HG02798 (cell line): Measurements from ENCODE around the gene PIH1D1.
"Not testable (repeated sequence)": the region's sequence is repeated elsewhere in the genome, so short reads cannot be mapped to it uniquely, and the experiment has no call there.

Experiments used
- ATAC-seq: cut with Tn5 transposase; IDR thresholded peaks from one replicate; pipeline ENCODE4 v1.9.1; 2021; ENCODE audit warnings: mild to moderate bottlenecking; ENCODE audit not compliant: unreplicated experiment, poor library complexity

Gene PIH1D1

DNA sequence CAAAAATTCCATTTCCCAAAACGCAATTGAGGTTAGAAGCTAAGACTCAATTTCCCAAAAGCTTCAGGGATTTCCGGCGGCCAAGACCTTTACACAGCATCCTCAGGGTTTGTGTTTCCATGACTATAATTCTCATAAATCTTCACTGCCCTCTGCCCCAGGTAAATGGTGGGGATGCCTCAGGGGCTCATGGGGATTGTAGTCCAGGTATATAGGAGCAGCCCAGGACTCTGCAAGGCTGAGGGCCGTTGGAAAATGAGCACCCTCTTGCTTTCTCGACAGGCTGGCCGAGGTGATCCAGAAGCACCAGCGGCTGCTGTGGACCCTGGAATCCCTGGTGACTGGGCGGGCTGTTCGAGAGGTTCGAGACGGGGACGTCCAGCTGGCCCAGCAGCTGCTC lies 7.8 kb upstream of the PIH1D1 start:
- no peak for ATAC-seq

DNA sequence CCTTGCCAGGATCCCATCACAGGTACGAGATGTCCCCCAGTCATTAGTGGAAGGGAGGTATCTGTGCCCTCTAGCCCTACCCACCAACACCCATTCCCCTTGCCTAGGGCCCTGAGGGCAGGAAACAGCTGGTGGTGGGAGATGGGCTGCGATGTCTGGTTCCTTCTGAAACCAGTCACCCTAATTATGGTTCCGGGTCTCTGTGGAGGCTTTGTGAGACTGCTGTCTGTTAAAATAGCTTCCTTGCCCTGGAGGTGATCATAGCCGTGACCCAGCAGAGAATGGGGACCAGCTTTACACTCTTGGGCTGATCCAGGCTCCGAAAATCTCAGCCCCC lies 6.9 kb upstream of the PIH1D1 start:
- ATAC-seq, result no peak

DNA sequence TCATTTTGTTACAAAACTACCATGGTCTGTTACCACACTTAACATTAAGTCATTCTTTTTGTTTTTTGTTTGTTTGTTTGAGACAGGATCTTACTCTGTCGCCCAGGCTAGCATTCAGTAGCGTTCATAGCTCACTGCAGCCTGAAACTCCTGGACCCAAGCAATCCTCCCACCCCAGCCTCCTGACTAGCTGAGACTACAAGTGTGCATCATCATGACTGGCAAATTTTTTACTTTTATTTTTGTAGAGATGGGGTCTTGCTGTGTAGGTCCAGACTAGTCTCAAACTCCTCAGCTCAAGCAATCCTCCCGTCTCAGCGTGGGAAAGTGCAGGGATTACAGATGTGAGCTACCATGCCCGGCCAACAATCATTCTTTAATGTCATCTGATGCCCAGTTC lies 4.7 kb upstream of the PIH1D1 start:
- no peak for ATAC-seq

DNA sequence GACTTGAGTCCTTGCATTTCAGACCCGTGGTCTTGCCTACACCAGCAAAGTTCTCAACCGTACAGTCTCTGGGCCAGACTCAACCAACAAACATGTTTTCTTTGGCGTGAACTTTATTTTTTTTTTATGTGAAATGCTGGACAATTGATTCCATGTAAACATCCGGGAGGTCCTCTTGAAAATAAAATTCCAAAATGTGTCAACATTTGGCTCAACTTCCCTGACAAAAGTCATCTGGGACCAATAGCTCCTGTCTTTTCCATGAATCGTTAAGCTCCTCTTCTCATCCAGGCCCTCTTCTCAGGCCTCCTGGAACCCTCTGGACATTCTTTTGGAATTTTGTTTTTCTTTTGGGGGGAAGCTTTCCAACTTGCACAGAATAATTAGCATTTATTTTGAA lies 4.2 kb upstream of the PIH1D1 start:
- no peak for ATAC-seq

DNA sequence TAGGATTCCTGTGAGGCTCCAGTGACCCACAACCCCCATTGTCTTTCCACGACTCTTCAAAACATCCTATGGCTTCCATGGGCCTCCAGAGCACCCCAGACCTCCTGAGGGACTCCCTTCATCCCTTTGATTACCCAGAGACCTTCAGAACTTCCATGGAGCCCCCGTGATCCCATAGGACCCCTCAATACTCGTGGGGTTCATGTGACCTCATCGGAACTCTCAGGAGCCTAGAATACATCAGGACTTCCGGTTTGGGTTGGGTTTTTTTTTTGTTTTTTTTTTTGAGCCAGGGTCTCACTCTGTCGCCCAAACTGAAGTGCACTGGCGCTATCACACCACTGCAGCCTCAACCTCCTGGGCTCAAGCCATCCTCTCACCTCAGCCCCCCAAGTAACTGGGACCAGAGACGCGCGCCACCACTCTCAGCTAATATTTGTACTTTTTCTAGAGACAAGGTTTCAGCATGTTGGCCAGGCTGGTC lies 2.2 kb upstream of the PIH1D1 start:
- ATAC-seq, result no peak

DNA sequence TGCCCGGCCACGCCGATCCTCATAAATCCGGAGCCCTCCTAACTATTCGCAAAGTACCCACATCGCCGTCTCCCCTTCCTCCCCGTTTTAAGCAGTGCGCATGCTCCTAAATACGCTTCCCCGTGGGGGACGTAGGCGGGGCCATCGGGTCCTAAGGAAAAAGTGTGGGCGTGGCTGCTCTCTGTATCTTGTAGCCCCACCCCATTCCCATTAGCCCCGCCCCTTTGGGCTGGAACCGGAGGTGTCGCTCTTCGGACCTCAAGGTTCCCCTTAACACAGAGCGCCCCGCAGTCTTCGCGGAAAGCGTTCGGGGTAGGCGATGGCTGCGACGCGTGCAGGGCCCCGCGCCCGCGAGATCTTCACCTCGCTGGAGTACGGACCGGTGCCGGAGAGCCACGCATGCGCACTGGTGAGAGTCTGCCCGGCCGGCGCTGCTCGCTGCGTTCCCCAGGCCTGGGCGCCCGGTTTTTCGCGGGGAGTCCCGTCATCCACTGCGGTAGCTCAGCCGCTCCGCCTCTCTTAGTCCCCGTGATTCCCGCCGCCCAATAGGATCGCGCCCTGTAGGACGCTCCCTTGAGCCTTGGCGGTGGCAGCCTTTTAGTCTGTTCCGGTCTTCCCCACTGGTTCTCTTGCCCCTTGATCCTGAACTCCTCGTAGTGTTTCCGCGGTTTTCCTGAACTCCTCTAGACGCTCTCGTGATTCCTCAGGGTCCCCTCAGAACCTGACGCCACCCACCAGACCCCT lies 1.6 kb upstream of the PIH1D1 start, which contains the start of gene ALDH16A1:
Gene ALDH16A1 (plus strand): TSS at position 213 of the 744 bp plus-strand sequence. CDS start 107 bp downstream, at position 320.
- ATAC-seq, result peak; percentile 83

DNA sequence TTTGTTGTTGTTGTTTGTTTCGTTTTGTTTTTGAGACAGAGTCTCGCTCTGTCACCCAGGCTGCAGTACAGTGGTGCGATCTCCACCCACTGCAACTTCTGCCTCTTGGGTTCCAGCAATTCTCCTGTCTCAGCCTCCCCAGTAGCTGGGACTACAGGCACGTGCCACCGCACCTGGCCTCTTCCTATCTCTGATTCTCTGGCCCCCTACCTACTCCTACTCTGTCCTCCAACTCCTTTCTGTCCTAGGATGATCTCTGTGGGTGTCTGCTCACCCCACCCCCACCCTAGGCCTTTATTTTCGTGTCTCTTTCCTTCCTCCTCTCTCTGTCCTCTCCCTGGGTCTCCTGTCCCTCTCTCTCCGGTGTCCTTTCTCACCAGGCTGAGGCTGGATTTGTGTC lies 1.2 kb downstream of the PIH1D1 start:
- no peak for ATAC-seq

DNA sequence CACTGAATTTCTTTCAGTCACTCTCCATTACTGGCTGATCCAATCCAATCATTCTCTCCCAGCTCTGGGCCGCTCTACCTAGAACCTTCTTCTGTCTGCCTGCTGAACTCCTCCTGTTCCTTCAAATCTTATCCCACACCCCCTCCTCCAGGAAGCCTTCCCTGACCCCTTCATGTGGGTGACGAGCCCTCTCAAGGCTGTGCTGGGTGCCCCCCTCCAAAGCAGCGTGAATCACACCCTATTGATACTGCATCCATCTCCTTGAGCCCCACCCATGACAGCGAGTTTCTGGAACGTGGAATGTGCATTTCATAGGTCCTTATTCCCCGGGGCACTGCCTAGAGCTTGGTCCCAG lies 3.2 kb downstream of the PIH1D1 start:
- no peak for ATAC-seq

DNA sequence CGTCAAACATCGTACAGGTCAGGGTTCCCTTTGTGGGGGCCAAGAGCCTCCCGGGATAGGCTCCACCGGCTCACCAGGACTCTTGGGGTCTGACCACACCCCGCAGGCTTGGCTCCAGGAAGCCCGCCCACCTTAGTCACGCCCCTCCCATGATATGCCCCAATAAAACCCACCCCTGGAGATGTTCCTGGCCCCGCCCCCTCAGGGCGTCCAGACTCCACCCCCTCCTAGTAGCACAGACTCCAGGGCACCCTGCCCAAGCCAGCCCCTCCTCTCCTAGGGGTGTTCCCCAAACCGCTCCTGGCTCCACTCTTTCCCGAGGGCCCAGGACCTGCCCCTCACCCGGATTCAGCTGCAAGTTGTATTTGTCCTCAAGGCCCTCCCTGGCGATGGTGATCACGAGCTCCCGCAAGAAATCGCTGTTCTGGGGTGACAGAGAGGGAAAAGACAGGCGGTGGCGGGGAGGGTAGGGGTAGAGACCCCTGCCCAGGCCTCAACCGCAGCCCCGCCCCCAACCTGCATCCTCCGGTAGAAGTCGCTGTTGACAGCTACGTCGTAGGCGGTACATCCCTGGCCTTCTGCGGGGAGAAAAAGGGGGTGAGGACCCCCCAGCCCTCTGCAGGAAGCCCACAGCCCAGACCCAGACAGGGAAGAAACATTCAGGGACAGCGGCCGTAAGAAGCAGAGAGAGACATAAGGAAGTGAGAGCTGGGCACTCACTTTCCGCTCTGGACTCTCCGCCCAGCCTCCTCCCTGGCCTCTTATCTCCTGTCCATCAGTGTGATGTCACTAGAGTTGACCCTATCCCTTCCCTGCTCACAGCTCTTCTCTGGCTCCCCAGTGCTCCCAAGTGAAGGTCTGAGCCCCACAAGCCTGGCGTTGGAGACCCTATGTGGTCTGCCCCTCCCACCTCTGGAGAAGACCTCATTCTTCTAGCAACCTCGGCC lies 3.9 kb downstream of the PIH1D1 start:
- no peak for ATAC-seq

DNA sequence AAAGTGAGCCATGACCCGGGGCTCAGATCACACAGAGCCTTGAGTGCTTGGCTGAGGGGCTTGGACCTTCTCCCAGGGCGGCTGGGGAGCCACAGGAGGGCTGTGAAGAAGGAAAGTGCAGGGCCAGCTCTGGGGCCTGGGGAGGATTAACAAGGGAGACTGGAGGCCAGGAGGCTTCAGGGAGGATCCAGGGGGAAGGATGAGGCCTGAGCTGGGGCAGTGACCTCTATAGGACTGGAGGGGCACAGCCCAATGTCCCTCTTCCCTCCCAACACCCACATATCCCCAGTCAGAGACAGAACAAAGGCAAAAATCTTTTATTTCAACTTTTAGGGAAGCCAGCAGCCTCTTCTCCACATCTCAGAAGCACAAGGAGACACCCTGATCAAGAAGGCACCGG lies 5.6 kb downstream of the PIH1D1 start:
- no peak for ATAC-seq

DNA sequence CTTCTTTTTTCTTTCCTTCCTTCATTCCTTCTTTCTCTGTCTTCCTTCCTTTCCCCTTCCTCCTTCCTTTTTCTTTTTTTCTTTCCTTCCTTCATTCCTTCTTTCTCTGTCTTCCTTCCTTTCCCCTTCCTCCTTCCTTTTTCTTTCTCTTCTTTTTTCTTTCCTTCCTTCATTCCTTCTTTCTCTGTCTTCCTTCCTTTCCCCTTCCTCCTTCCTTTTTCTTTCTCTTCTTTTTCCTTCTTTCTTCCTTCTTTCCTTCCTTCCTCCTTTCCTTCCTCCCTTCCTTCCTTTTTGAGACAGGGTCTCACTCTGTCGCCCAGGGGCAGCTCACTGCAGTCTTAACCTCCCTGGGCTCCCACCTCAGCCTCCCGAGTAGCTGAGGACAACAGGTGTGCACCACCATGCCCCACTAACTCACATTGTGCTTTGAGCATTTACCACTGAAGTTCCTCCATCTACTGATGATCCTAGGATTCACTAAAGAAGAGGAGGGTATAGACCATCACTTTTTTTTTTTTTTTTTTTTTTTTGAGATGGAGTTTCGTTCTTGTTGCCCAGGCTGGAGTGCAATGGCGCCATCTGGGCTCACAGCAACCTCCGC lies 7.4 kb downstream of the PIH1D1 start:
- ATAC-seq, result not testable (repeated sequence)

DNA sequence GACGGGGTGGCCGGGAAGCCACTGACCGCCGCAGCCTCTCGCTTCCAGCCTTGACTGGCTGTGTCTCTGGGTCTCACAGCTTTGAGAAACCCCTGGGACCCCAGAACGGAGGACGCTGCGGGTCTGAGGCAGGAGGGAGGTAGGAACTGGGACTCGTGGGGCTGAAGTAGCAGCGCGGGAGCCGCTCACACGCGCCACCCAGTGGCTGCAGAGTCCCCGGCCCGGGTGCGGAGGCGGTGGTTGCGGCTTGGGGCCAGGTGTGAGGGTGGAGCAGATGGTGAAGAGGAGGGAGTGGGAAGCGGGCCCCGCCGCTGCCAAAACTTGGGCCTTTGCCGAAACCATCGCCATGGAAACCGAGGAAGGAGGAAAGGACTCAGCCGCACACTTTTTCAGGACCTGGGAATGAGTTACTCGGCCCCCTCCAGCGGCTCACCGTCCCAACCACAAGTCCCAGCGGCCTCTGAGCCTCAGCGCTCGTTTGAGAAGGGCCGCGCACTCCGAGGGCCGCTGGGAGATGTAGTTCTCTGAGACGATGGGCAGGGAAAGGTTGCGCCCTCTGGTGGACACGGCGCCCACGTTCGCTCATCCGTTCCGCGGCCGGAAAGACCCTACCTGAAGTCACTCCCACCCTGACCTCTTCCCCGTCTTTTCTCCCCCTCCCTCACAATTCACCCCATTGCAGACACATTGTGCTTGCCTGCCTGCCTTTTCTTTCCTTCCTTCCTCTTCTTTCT lies 8.1 kb downstream of the PIH1D1 start:
- peak; percentile 82 for ATAC-seq

DNA sequence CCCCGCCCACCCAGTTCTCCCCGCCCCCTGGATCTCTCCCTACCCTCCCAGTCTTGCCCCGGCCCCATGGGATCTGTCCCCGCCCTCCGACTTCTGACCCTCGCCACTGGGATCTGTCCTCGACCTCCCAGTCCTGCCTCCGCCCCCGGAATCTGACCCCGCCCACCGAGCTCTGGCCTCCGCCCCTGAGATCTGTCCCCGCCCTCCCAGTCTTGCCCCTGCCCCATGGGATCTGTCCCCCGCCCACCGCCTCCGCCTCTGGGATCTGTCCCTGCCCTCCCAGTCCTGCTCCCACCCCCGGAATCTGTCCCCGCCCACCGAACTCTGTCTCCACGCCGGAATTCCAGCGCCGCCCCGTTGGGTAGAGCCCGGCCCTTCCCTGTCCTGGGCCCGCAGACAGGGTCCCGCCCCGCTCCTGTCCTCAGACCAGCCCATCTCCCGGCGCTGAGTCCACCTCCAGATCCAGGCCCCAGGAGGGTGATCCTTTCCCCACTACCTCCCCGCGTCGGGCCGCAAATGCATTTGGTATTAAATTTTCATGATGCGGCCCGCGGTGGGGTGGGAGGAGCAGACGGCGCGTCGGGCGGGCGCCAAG lies 8.7 kb downstream of the PIH1D1 start:
- ATAC-seq, result no peak

DNA sequence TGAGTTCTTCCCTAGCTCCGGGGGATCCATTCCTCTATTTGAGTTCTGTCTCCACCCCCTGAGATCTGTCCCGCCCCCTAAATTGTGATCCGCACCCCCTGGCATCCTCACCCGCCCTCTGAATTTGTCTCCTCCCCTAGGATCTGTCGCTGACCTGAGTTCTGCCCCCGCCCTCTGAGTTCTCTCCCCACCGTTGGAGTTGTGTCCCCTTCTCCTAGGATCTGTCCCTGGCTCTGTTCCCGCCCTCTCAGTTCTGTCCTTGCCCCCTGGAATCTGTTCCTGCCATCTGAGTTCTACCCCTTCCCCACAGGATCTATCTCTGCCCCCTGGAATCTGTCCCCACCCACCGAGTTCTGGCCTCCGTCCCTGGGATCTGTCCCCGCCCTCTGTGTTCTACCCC lies 9.3 kb downstream of the PIH1D1 start:
- no peak for ATAC-seq

DNA sequence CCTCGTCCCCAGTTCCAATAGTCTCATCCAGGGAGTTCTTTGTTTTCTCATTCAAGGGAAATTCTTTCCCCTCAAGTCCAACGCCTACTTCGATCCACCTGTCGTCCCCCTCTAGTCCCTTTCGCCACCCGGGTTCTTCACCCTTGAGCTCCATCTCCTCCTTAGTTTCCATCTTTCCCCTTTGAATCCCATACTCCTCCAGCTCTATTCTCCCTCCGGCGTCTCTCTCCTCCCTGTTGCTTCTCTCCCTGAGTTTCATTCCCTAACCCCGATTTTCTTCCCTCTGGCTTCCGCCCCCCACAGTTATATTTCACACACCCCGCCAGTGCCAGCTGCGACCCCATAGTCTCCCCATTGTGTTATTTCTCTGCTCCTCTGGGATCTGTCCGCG lies 9.7 kb downstream of the PIH1D1 start:
- no peak for ATAC-seq

DNA sequence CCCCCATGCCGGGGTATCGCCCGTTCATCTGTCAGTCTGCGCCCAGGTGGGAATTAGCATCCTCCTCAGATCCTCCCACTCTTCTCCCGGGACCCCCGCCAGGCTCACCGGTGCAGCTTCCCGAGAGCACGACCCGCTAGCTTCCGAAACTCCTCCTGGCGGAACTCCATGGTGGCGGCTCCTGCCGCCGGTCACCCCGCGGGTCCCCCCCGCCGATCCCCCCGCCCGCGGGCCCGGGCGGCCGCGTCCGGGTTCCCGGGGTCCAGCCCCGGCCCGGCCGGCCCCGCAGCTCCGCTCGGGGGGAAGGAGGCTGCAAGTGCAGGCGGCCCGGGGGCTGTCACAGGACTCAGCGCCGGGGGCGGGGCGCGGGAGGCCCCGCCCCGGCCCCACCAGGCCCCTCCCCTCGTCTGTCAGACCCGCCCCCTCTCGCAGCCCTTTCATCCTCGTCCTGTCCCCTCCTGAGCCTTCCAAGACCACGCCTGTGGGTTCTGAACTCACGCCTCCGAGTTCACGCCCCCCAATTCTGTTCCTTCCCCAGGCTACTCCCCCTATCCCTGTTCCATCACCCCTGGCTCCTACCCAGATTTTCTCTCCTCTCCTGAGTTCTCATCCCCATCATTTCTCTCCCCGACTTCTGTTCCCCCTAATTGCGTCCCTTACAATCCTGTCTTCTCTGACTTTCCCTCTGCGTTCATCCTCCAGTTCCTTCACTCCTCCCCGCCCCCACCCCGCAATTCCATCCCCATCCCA lies 10.2 kb downstream of the PIH1D1 start, which contains the start of gene SLC17A7:
Gene SLC17A7 (minus strand): TSS at position 318 of the 750 bp plus-strand sequence. CDS start 148 bp downstream, at position 170.
- no peak for ATAC-seq

DNA sequence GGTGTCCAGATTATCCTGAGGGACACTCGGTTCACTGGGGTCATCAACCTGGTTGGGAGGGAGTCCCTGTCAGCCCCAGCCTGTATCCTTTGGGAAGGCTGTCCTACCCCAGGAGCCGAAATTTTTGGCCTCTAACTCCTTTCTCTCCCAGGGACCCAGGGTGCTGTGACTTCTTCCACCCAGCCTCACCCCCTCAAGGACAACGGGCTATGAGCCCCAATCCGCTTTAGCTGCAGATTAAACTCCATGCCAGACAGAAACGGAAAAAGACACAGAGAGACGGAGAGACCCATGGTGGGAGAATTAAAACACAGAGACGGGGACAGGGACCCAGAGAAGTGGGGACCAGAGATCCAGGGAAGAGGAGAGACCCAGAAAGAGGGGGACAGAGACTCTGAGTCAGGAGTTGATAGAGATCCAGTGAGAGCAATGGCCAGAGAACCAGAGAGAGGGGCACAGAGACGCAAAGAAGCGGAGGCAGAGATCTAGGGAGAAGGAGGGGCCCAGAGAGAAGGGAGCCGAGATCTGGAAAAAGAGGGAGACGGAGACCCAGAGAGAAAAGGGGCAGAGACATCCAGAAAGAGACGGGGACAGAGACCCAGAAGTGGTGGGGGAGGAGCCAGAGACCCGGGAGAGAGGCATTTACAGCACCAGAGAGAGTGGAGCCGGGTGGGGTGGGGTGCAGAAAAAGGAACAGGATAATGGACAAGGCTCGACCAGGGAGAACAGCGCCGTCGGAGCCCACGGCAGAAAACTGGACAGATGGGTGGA lies 11.0 kb downstream of the PIH1D1 start:
- no peak for ATAC-seq

DNA sequence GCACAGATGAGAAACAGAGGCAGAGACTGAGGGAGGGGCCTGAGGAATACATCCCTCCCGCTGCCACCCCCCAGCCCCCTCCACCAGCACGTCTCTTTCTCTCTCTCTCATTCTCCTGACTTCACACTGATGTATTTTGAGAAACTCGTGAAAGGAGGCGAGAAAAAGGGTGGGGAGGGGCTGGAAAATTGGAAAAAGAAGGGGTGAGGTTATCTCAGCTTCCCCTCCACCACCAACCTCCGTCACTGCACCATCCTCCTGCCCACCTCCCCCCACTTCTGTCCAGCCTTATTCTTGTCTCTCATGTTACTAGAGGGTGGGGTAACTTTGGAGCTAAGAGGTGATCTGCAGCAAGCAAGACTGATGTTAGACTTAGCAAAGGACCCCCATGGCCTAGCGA lies 11.8 kb downstream of the PIH1D1 start:
- ATAC-seq, result no peak
